HCT116 (cell line): ENCODE data around the gene HEXB. TPM values are rescaled to one million over a fixed set of nuclear protein-coding genes. Genes with fewer than 3 reads are reported as not detected.

Experiments
- ATAC-seq: fragments of 200-7000 bp; cut with Tn5 transposase; 2 replicates; pipeline ENCODE4 v1.9.1; 2020; ENCODE audit warnings: mild to moderate bottlenecking, moderate library complexity
- BruUV-seq: library from RNA; stranded (reverse); fragments of 400-500 nt; replicated peaks from 2 replicates; lab custom pipeline; 2021; lab: Mats Ljungman, UMichigan
- CTCF ChIA-PET: fragments of 300-600 bp; sonication (Branson Sonifier 250); formaldehyde crosslinking; loops from one replicate; lab custom pipeline; 2021; ENCODE audit warnings: antibody characterized with exemption; lab: Charles Lee
- POLR2A ChIA-PET: fragments of 300-600, 350-600 bp; sonication (Branson Sonifier 250); formaldehyde crosslinking; loops from one replicate; lab custom pipeline; 2021; ENCODE audit warnings: antibody characterized with exemption; lab: Charles Lee
- RAD21 ChIA-PET, 2 experiments: fragments of 300-600 bp; sonication (Branson Sonifier 250); formaldehyde crosslinking; loops; one replicate each; lab custom pipeline; 2023; ENCODE audit warnings: low total read pairs in 2 of 2; ENCODE audit not compliant: uncharacterized antibody in 2 of 2, unreplicated experiment in 2 of 2, low non-redundant PET in 1 of 2; lab: Charles Lee
- DNase-seq: peaks from one replicate; pipeline ENCODE4 v3.0.0-alpha.2; 2010; ENCODE audit warnings: low read depth, low spot score
- H2AFZ ChIP-seq: fragments of 200-600 bp; shearing (Covaris generic), sonication (generic); 2 replicates; pipeline ENCODE4 v1.6.1; 2017; ENCODE audit warnings: low read depth, mixed run types, mixed read lengths, antibody characterized with exemption, low read length; ENCODE audit not compliant: poor library complexity, severe bottlenecking
- H3K27ac ChIP-seq: 2 replicates; pipeline ENCODE4 v1.5.1; 2012; ENCODE audit warnings: low read depth, low read length
- H3K27me3 ChIP-seq: fragments of 200-600 bp; sonication (generic); 2 replicates; pipeline ENCODE4 v1.6.1; 2016; ENCODE audit warnings: mixed run types, low read length, mixed read lengths; ENCODE audit not compliant: insufficient read depth
- H3K36me3 ChIP-seq, 2 experiments: fragments of 200-500 bp in 1 of 2; fragments of 200-600 bp in 1 of 2; sonication (Bioruptor generic) in 1 of 2; sonication (generic) in 1 of 2; 2 replicates each; pipeline versions ENCODE4 v1.5.1 to v1.6.1; 2014 to 2016; ENCODE audit warnings: low read length in 2 of 2, inconsistent platforms in 1 of 2, mixed read lengths in 1 of 2, mixed run types in 1 of 2; ENCODE audit not compliant: insufficient read depth in 2 of 2, control insufficient read depth in 1 of 2
- H3K4me1 ChIP-seq, 2 experiments: fragments of 200-600 bp in 1 of 2; sonication (generic) in 1 of 2; 2 replicates each; pipeline versions ENCODE4 v1.5.1 to v1.6.1; 2012 to 2017; ENCODE audit warnings: low read length in 2 of 2, inconsistent platforms in 1 of 2, mild to moderate bottlenecking in 1 of 2, mixed read lengths in 1 of 2, mixed run types in 1 of 2, moderate library complexity in 1 of 2; ENCODE audit not compliant: insufficient read depth in 2 of 2, control insufficient read depth in 1 of 2
- H3K4me2 ChIP-seq: fragments of 200-600 bp; sonication (generic); 2 replicates; pipeline ENCODE4 v1.6.1; 2017; ENCODE audit warnings: mixed run types, low read length, mixed read lengths
- H3K4me3 ChIP-seq, 2 experiments: fragments of 200-600 bp in 1 of 2; sonication (generic) in 1 of 2; replicated peaks in 1 of 2; 2 replicates each; pipeline ENCODE4 v1.5.1; 2011 to 2016; ENCODE audit warnings: low read length in 2 of 2, control low read depth in 1 of 2, low read depth in 1 of 2, mild to moderate bottlenecking in 1 of 2, mixed read lengths in 1 of 2, mixed run types in 1 of 2
- H3K79me2 ChIP-seq: fragments of 200-600 bp; sonication (generic); 2 replicates; pipeline ENCODE4 v1.6.1; 2017; ENCODE audit warnings: mild to moderate bottlenecking, mixed run types, low read length, moderate library complexity, mixed read lengths; ENCODE audit not compliant: insufficient read depth
- H3K9ac ChIP-seq: fragments of 200-600 bp; sonication (generic); 2 replicates; pipeline ENCODE4 v1.6.1; 2016; ENCODE audit warnings: low read length, mixed read lengths
- H3K9me2 ChIP-seq: fragments of 200-600 bp; sonication (generic), shearing (Covaris generic); 2 replicates; pipeline ENCODE4 v1.6.1; 2017; ENCODE audit warnings: mixed run types, mild to moderate bottlenecking, moderate library complexity; ENCODE audit not compliant: insufficient read depth
- H3K9me3 ChIP-seq, 2 experiments: fragments of 200-500 bp in 1 of 2; fragments of 200-600 bp in 1 of 2; sonication (Bioruptor generic) in 1 of 2; sonication (generic) in 1 of 2; 2 replicates each; pipeline ENCODE4 v1.6.1; 2014 to 2017; ENCODE audit warnings: low read length in 2 of 2, mixed read lengths in 2 of 2, inconsistent platforms in 1 of 2, low read depth in 1 of 2, mild to moderate bottlenecking in 1 of 2, mixed run types in 1 of 2, moderate library complexity in 1 of 2; ENCODE audit not compliant: control insufficient read depth in 1 of 2, insufficient read depth in 1 of 2
- H4K20me1 ChIP-seq: fragments of 200-600 bp; sonication (generic), shearing (Covaris generic); 2 replicates; pipeline ENCODE4 v1.6.1; 2017; ENCODE audit warnings: mixed run types, mild to moderate bottlenecking, moderate library complexity; ENCODE audit not compliant: insufficient read depth
- ATF3 ChIP-seq: IDR thresholded peaks from 2 replicates; pipeline ENCODE4 v1.6.1; 2012
- CBX3 ChIP-seq: IDR thresholded peaks from 2 replicates; pipeline ENCODE4 v1.6.1; 2012; ENCODE audit warnings: low read depth
- EGR1 ChIP-seq: IDR thresholded peaks from 2 replicates; pipeline ENCODE4 v1.6.1; 2012; ENCODE audit warnings: low read depth
- EZH2phosphoT487 ChIP-seq: fragments of 200-600 bp; IDR thresholded peaks from 2 replicates; pipeline ENCODE4 v1.6.1; 2018; ENCODE audit warnings: antibody characterized with exemption, borderline replicate concordance
- FOSL1 ChIP-seq: IDR thresholded peaks from 2 replicates; pipeline ENCODE4 v1.6.1; 2012; ENCODE audit warnings: low read depth
- RAD21 ChIP-seq: IDR thresholded peaks from 2 replicates; pipeline ENCODE4 v1.6.1; 2012; ENCODE audit warnings: low read depth, mild to moderate bottlenecking
- REST ChIP-seq: IDR thresholded peaks from 2 replicates; pipeline ENCODE4 v1.6.1; 2012; ENCODE audit warnings: low read depth
- SIN3A ChIP-seq: IDR thresholded peaks from 2 replicates; pipeline ENCODE4 v1.6.1; 2012; ENCODE audit warnings: low read depth
- SRF ChIP-seq: IDR thresholded peaks from 2 replicates; pipeline ENCODE4 v1.6.1; 2012; ENCODE audit warnings: low read depth
- TCF7L2 ChIP-seq: IDR thresholded peaks from 2 replicates; pipeline ENCODE4 v1.7.0; 2011; ENCODE audit warnings: borderline replicate concordance, inconsistent platforms; ENCODE audit not compliant: insufficient read depth, insufficient read length; ENCODE audit errors: extremely low read depth
- intact Hi-C: fragments of 100-400 bp; cut with micrococcal nuclease; formaldehyde crosslinking; loops from 2 replicates; pipeline ENCODE4 v1.10.0; 2022
- total RNA-seq: library from RNA; stranded (reverse); gene quantifications from one replicate; pipeline ENCODE4 v1.2.1, GENCODE V29; 2021; ENCODE audit not compliant: unreplicated experiment

HEXB gene
- total RNA-seq, 1 experiment from 2014 or later: 123 TPM

- intact Hi-C loops: loop anchor here (10.0 kb wide), 1 partner anchor 1584 kb away; no protein-coding TSS in a partner anchor
- H3K9me3 ChIP-seq: no peaks in the 10 kb centered on the region
- H3K79me2 ChIP-seq: no peaks in the 10 kb centered on the region
- H3K36me3 ChIP-seq: no peaks in the 10 kb centered on the region
- H3K27ac ChIP-seq: no peak overlapping the region
- H2AFZ ChIP-seq: no peak overlapping the region
- CTCF ChIA-PET: no interaction called here
- no peak for ATAC-seq
- TF ChIP-seq SRF (no peak), EZH2phosphoT487 (no peak), EGR1 (no peak), FOSL1 (no peak), SIN3A (no peak), RAD21 (no peak), ATF3 (no peak), TCF7L2 (no peak), REST (no peak), CBX3 (no peak)
- H3K4me2 ChIP-seq: no peak overlapping the region
- no peak overlapping the region for H3K4me3 ChIP-seq
- H3K9me2 ChIP-seq: no peaks in the 10 kb centered on the region
- H3K27me3 ChIP-seq: no peaks in the 10 kb centered on the region
- no peak overlapping the region for H3K9ac ChIP-seq
- BruUV-seq: no TSS peak
- DNase-seq: no peak
- peaks cover 0 to 6% of the 10 kb centered on the region in 2 experiments; a peak in 2 of 4 replicates for H3K4me1 ChIP-seq
- POLR2A ChIA-PET: no interaction called here
- no peaks in the 10 kb centered on the region for H4K20me1 ChIP-seq
- RAD21 ChIA-PET: no interaction called here
Observed at GRCh38 chr5:74670396-74671038, 14.5 kb upstream of the HEXB start.
